Measurements from ENCODE around the gene TNS4.

Gene TNS4

DNA sequence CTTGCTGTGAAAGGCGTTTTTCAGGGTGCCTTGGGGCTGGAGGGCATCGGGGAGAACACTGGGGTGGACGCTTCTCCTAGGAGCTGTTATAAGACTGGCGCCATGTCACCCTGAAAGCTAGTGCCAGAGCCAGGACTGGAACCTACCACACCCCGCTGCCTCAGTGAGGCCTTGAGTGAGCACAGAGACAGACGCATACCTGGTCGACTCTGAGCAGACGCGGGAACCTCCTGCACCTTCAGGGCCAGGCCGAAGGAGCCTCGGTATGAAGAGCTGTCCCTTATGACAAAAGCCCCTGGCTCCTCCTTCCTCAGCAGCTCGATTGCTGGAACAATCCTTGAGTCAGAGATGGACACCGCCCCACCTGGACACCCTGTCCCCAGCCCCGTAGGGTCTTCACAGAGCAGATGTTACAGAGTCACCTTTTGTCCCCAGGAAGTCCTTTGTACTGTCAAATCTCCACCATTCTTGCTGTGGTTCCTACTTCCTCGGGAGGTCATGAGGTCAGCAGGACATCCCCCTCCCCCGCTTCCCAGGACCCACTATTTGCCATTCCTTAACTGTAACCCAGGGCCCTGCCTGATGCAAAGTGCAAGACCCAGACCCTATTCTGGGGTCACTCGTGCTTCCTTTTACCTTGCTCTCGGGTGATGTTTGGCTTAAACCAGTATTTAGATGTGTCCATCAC lies 17.0 kb downstream of the TNS4 start:
- intact Hi-C loops (cut with DNase I) = no loop called here
- no peak for DNase-seq

DNA sequence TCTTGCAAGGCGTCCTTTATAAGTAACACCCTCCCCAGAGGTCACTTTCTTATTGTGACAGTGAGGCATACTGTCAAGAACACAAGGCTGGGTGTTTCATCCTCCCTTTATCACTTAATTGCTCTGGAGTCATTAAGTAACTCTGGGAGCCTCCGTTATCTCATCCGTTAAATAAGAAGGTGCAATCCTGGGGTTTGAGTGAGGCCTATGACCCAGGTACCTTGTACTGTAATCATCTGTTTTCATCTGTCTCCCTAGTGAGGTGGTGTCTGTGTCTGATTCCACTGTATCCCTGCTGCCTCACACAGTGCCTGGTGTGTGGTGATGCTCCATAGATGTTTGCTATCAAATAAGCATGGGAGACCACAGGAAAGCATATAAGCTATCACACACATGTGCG lies 17.7 kb downstream of the TNS4 start:
- intact Hi-C loops (cut with DNase I) = no loop called here
- no peak for DNase-seq

DNA sequence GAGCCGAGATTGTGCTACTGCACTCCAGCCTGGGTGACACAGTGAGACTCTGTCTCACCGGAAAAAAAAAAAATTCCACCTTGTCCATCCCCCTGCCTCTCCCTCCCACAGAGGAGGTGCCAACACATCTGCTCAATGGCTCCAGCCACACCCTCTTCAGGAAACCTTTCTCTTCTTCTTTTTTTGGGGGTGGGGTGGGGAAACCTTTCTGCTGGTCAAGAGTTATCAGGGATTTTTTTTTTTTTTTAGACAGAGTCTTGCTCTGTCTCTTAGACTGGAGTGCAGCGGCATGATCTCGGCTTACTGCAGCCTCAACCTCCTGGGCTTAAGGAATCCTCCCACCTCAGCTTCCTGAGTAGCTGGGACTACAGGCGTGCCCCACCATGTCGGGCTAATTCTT lies 18.7 kb downstream of the TNS4 start:
- DNase-seq = no peak
- intact Hi-C loops (cut with DNase I) = no loop called here

DNA sequence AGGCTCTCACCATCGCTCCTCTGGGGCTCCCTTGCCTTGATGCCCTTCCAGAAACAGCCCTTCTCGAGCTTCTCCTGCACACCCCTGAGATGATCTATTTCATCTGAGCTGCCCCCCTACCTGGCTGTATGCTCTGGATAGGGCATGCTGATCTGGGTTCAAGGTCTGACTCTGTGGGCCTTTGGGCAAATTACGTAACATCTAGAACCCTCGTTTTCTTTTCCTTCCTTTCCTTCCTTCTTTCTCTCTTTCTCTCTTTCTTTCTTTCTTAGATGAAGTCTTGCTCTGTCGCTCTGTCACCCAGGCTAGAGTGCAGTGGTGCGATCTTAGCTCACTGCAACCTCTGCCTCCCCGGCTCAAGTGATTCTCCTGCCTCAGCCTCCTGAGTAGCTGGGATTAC lies 20.3 kb downstream of the TNS4 start:
- intact Hi-C loops (cut with DNase I) = no loop called here
- DNase-seq = no peak

DNA sequence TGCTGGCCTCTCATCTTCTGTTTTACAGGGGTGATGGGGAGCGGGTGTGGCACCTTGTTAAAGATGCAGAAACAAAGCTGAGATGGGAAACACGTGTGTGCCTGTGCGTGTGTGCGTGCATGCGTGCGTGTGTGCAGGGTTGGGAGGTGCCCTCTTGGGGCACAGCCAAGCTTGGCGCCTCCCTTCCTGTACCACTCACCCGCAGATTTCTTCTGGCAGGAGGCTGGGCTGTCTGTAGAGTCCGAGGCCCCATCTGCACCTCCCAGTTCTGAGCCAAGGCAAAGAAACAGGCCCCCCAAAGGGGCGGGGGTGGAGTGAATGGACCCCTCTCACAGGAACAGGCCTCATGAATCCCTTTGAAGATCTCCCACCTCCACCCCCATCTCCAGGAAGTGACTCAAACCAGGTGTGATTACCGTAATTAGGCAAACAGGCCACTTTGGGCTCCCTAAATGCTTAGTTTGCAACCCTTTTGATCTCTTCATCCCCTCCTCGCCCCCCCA lies 20.9 kb downstream of the TNS4 start:
- intact Hi-C loops (cut with DNase I) = no loop called here
- no peak for DNase-seq

DNA sequence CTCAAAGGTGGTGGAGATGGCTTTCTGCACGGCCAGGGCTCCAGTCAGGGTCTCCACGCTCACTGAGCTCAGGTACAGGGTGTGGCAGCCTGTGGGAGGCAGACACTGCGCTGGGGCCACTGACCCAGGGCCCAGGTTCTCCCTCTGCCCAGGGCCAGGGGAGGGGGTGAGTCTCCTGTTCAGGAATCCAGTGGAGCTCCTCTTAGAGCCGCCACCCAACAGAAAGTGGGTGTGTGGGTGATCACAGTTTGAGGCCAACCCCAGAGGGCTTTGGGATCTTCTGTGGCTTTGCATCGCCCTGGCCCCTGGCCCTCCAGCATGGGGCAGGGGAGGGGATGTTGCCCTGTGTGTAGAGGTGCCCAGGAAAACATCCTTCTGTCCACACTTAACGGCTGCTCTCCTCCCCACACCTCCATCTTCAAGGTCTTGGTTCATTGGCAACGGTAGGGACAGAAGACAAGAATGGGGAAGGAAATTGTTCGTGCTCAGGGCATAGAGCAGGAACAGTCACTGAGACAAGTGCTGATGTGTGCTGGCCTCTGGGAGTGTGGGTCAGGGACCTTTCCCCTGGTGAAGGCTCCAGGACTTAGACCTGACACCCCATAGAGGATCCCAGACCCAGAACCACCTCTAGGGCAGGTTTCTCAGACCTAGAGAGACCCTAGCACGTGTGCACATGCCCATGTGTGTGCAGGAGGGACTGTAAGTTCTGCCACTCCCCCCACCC lies 21.5 kb downstream of the TNS4 start:
- intact Hi-C loops (cut with DNase I) = no loop called here
- no peak for DNase-seq

DNA sequence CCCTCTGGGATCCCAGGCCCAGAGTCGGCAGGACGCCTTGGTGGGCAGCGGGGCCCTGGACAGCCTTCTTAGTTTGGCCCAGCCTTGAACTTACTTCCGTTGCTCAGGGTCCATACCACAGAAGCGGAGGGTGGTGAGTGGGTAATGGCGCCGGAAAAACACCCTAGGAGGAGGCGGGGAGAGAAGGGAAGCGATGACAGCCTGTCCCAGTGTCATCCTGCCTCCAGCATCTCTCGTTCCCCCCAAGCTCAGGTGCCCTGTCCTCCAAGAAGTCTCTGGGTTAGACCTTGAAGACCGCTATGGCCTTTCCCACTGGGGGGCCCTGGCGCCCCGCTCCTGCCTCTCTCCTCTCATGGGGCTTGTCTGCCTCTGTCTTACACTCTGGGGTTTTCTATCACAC lies 22.9 kb downstream of the TNS4 start:
- intact Hi-C loops (cut with DNase I) = no loop called here
- DNase-seq = no peak

DNA sequence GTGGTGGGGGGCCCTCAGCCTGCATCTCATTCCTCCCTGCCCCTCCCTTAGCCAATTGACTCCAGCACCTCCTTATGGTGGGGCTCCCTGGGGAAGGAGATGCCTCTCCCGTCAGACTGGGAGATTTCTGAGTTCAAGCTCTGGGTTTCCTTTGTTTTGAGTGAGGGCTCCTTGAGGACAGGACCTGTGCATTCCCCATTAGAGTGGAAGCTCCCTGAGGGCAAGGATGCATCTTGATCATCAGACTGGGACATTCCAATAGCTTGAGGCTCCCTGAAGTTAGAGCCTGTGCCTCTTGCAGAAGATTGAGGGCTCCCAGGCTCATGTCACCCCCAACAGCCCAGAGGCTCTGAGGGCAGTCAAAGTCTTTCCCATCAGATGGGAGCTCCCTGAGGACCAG lies 23.6 kb downstream of the TNS4 start:
- intact Hi-C loops (cut with DNase I) = no loop called here
- DNase-seq = no peak

DNA sequence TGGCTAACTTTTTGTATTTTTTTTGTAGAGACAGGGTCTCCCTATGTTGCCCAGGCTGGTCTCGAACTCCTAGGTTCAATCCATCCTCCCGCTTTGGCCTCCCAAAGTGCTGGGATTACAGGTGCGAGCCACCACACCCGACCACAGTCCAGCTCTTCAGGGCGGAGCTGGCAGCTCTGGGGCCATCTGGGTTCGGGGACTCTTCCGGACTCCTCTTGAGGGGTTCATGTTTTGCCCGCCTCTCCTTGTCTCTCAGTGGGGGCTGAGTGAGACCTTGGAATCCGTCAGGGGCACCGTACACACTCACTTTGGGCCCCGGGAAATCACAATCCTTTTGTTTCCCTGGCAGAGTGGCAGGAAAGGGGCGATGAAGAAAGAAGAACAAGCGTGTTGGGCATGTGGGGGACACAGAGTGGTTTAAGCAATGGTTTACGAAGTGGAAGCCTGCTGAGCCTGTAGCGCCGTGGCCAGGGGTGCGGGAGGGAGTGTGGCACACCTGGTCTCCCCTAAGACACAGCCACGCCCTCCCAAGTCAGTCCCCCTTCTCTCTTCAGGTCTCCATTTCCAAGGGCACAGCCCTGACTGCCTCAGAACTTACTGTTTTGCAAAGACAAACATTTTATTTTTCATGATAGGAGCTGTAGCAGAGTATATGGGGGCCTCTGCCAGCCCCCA lies 26.1 kb downstream of the TNS4 start:
- no peak for DNase-seq
- intact Hi-C loops (cut with DNase I) = no loop called here

DNA sequence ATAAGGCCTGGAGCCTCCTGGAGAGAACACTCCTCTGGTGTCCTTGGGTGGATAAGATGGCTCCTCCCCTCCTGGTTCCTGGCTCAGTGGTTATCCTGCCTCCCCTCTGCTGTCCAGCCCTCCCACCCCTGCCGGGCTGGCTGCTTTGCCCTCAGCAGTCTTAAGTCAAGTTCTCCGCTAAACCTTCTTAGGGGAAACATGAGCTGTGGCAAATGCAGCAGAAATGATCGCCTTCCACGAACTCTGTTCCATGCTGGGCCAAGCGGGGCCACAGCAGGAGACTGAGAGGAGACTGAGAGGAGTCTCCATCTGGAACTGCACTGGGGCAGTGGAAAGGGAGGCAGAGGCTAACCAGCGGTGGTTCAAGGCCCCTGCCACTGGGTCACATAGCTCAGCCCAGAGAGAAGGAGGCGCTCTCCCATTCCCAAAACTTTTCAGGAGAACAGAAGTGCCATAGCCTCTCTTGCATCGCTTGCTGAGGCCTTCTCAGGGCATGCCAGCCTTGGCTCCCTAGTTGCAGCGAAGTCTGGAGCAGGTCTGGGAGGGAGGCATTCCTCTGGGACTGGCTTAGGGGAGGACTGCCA lies 26.9 kb downstream of the TNS4 start:
- intact Hi-C loops (cut with DNase I) = no loop called here
- no peak for DNase-seq

DNA sequence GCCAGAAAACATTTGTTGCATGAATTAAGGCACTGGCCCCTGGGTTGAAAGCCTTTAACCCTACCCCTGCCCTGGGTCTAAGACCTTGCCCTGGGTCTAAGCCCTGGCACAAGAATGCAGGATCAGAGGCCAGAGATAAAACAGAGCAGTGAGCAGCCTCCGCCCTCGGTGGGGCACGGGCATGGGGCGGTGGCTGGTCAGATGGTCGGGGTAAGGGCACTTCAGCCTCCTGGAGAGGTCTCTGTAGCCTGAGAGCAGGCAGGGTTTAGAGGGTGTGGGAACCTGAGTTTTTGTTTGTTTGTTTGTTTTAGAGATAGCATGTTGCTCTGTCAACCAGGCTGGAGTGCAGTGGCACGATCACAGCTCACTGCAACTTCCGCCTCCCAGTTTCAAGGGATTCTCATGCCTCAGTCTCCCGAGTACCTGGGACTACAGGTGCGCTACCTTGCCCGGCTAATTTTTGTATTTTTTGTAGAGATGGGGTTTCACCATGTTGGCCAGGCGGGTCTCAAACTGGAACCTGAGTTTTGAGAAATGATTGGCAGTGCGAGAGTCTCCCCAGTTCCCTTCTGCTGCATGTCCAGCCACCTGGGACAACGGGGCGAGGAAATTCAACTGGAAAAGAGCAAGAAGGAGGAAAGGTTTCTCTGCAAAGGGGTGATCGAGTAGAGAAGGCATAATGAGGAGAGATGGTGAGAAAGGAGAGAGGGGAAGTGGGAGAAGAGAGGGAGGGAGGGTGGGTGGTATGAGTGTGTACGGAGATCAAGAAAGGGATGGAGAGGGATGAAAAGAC lies 27.7 kb downstream of the TNS4 start:
- no peak for DNase-seq

DNA sequence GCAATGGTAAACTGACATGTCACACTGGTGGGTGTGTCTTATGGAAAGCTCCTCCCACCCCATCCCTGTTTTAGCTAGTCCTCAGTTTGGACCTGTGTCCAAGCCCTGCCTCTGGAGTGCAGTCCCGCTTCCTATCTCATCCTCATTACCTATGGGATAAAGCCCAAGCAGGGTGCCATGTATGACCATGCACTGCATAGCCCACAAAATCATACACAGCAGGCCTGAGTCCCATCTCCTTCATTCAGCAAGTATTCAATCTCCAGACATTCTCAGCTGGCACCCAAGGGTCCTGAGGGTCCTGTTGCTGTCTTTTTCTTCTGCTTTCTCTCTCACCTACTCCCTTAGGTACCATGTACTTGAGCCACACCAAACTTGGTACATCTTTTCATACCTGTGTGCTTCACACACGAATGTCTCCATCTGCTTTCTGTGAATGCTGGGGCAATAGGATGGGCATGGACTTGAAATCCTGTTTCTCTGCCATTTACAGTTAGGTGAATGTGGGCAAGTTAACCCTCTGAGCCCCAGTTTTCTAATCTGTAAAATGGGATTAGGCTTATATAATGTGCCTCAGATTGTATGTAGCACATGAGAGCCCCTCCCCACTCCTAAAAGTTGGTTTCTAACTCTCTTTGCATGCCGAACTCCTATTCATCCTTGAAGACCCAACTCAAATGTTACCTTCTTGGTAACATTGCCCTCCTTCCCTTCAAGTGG lies 28.5 kb downstream of the TNS4 start:
- intact Hi-C loops (cut with DNase I) = no loop called here
- no peak for DNase-seq

More for the DNA sequence above, 27.7 kb downstream of the TNS4 start:
- intact Hi-C loops (cut with DNase I) = no loop called here

DNA sequence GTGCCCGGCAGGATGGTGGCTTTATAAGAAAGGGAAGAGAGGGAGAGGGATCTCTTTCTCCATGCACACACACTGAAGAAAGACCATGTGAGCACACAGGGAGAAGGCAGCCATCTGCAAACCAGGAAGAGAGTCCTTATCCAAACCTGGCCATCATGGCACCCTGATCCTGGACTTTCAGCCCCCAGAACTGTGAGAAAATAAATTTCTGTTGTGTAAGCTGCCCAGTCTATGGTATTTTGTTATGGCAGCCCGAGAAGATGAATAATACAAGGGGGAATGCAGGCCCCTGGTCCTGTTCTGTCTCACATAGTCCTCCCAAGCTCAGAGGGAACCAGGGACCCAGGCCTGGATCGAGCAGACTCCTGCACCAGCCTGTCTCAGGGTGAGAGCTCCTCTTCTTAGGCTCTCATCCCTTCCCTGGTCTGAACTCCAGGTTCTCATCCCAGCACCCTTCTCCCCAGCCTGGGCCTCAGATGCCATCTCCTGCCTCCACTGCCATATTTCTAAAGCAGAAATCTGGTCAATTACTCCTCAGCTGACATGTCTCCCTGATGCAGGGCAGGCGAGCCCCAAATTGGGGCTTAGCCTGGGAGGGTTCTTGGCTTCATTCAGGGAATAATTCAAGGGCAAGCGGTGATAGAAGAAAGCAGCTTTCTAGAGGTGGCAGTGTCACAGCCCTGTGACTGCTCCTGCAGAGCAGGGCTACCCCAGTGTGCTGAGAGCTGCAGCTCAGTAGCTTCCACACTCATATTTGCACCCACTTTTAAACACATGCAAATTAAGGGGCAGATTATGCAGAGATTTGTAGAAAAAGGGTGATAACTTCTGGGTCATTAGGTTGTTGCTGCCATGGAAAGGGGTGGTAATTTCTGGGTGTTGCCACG lies 29.3 kb downstream of the TNS4 start:
- DNase-seq = no peak
- intact Hi-C loops (cut with DNase I) = no loop called here

DNA sequence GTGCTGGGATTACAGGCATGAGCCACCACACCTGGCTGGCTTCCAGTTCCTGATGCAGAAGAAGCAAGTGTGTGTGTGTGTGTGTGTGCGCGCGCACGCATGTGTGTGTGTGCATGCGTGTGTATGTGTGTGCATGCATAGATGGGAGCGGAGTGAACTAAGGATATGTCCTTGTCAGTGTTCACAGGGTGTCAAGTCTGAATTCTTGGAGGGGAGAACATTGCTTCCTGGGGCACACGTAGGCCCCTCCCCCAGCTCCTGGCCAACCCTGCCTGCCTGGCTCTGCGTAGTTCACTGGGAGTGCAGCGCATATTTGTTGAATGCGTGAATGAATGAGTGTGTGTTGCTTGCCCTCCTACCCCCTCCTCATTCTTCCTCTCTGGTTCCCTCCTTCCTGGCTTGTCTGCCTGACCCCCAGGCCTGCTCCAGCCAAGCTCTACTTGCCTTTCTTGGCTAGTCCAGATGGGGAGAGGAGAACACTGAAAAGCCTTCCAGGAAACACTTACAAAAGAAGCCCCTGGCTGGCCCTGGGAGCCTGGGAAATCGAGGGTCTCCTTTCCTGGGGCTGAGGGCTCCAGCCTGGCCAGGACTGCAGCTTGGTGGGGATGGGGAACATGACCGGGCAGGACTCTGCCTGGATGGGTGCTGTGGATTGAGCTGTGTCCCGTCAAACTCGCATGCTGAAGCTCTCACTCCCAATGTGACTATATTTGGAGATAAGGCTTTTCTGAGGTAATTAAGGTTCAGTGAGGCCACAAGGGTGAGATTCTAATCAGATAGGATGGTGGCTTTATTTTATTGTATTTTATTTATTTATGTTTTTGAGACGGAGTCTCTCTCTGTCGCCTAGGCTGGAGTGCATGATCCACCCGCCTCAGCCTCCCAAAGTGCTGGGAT lies 30.2 kb downstream of the TNS4 start:
- DNase-seq = no peak
- intact Hi-C loops (cut with DNase I) = no loop called here

DNA sequence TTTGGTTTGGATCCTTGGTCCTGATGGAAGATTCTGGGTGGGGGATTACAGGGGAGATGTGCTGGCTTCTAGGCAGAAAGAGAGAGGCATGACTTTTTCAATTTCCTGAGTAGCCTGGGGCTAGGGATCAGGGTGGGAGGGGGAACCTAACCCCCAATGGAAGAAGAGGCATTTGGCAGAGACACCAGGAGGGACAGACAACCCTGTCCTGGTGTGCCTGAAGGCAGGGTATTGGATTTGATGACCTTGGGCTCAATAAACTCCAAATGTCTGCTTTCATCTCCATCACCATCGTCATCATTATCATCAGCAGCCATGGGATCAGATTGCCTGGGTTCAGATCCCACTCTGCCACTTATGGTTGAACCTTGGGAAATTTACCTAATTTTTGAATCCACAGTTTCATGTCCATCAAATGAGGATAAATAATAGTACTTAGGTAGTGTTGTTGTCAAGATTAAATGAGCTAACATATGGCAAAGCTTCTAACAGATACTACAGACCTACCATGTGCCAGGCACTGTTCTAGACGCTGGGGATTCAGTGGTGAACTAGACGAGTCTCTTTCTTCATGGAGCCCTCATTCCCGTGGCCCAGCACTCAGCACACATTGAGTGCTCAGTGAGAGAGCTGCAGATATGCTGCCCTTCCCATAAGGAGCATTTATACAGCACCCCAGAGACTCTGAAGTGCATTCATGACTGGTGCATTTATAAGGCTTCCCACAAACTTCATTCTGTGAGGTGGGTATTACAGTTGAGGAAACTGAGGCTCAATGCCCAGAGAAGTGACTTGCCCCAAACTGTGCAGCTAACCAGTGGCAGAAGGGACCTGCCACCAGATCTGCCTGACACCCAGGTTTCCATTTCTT lies 31.4 kb downstream of the TNS4 start:
- intact Hi-C loops (cut with DNase I) = no loop called here
- no peak for DNase-seq

DNA sequence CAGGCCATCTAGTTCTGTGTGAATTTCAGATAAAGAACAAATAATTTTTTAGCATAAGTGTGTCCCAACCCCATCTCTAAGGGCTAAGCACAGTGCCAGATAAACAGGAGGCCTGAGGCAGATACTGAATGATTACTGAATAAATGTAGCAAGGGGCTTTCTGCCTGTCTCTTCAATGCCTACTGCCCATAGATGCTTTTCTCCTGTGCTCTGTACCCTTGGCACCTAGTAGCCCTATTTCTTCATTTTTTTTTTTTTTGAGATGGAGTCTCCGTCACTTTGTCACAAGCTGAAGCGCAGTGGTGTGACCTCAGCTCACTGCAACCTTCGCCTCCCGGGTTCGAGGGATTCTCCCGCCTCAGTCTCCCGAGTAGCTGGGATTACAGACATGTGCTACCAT lies 32.9 kb downstream of the TNS4 start:
- no peak for DNase-seq
- intact Hi-C loops (cut with DNase I) = no loop called here

Measured in head of caudate nucleus (tissue), 42 donors.